ENCODE data around the gene MAPK8IP3.
"Not testable (repeated sequence)": the region's sequence is repeated elsewhere in the genome, so short reads cannot be mapped to it uniquely, and the experiment has no call there.

Gene MAPK8IP3

GRCh38 chr16:1710811-1711507 is 5.0 kb downstream of the MAPK8IP3 start:
- Histone ChIP-seq H3K4me1 (peaks cover 10% of the 10 kb centered on the region), H3K36me3 (no peaks in the 10 kb centered on the region; the same call in 1 of the 2 replicates), H3K27me3 (no peaks in the 10 kb centered on the region), H3K4me3 (ENCODE audit: low read depth, low read length) (no peak overlapping the region), H3K9me3 (no peaks in the 10 kb centered on the region)
- no peak for DNase-seq
- TF ChIP-seq CTCF (IDR thresholded peaks at IDR 0.05; ENCODE audit: low read depth, low read length) = no peak

- Histone ChIP-seq H3K36me3 (peaks cover 2% of the 10 kb centered on the region; the same call in 1 of the 2 replicates), H3K9me3 (no peaks in the 10 kb centered on the region), H3K4me1 (peaks cover 10% of the 10 kb centered on the region), H3K4me3 (ENCODE audit: low read depth, low read length) (no peak overlapping the region), H3K27me3 (no peaks in the 10 kb centered on the region)
- no peak for TF ChIP-seq CTCF (IDR thresholded peaks at IDR 0.05; ENCODE audit: low read depth, low read length)
- no peak for DNase-seq
Observed at GRCh38 chr16:1712791-1713261, 6.8 kb downstream of the MAPK8IP3 start.

- peaks cover 10% of the 10 kb centered on the region for H3K4me1 ChIP-seq
- no peak overlapping the region for H3K4me3 ChIP-seq (ENCODE audit: low read depth, low read length)
- TF ChIP-seq CTCF (IDR thresholded peaks at IDR 0.05; ENCODE audit: low read depth, low read length) = no peak
- DNase-seq = no peak
- no peaks in the 10 kb centered on the region for H3K27me3 ChIP-seq
- H3K9me3 ChIP-seq = no peaks in the 10 kb centered on the region
- peaks cover 2% of the 10 kb centered on the region; the same call in 1 of the 2 replicates for H3K36me3 ChIP-seq
Observed at GRCh38 chr16:1713331-1713730, 7.3 kb downstream of the MAPK8IP3 start.

- Histone ChIP-seq H3K36me3 (peaks cover 2% of the 10 kb centered on the region; the same call in 1 of the 2 replicates), H3K27me3 (no peaks in the 10 kb centered on the region), H3K4me1 (peaks cover 10% of the 10 kb centered on the region), H3K4me3 (ENCODE audit: low read depth, low read length) (peak overlapping the region; percentile 15), H3K9me3 (no peaks in the 10 kb centered on the region)
- no peak for TF ChIP-seq CTCF (IDR thresholded peaks at IDR 0.05; ENCODE audit: low read depth, low read length)
- DNase-seq = peak; percentile 55
Observed at GRCh38 chr16:1713933-1714332, 7.9 kb downstream of the MAPK8IP3 start.

GRCh38 chr16:1715220-1715619 is 9.2 kb downstream of the MAPK8IP3 start:
- H3K9me3 ChIP-seq = no peaks in the 10 kb centered on the region
- H3K36me3 ChIP-seq = peaks cover 2% of the 10 kb centered on the region; the same call in 1 of the 2 replicates
- no peak for DNase-seq

GRCh38 chr16:1718236-1718635 is 12.2 kb downstream of the MAPK8IP3 start:
- H3K4me3 ChIP-seq (ENCODE audit: low read depth, low read length); H3K27me3 ChIP-seq; H3K36me3 ChIP-seq; H3K4me1 ChIP-seq; DNase-seq; H3K9me3 ChIP-seq: not testable (repeated sequence)

More at GRCh38 chr16:1715220-1715619, 9.2 kb downstream of the MAPK8IP3 start:
- Histone ChIP-seq H3K4me1 (peaks cover 6% of the 10 kb centered on the region), H3K4me3 (ENCODE audit: low read depth, low read length) (no peak overlapping the region), H3K27me3 (no peaks in the 10 kb centered on the region)
- no peak for TF ChIP-seq CTCF (IDR thresholded peaks at IDR 0.05; ENCODE audit: low read depth, low read length)

GRCh38 chr16:1719559-1720229 is 13.7 kb downstream of the MAPK8IP3 start:
- H3K27me3 ChIP-seq; H3K4me1 ChIP-seq; DNase-seq; H3K9me3 ChIP-seq; H3K36me3 ChIP-seq; H3K4me3 ChIP-seq (ENCODE audit: low read depth, low read length): not testable (repeated sequence)
